GM21723 (cell line): Measurements from ENCODE around the gene SHBG.

Source experiments
- ATAC-seq: cut with Tn5 transposase; IDR thresholded peaks from one replicate; pipeline ENCODE4 v1.9.1; 2021; ENCODE audit warnings: mild to moderate bottlenecking, moderate library complexity; ENCODE audit not compliant: unreplicated experiment

Gene SHBG

GRCh38 chr17:7646457-7646856 lies 16.5 kb downstream of the SHBG start:
- ATAC-seq, result no peak

GRCh38 chr17:7647018-7647417 lies 17.1 kb downstream of the SHBG start:
- ATAC-seq, result no peak

GRCh38 chr17:7650509-7651096 lies 20.7 kb downstream of the SHBG start, which contains the start of gene ATP1B2:
ATP1B2 (plus strand) TSS chr17:7650926; CDS start chr17:7651519, 593 bp downstream.
- no peak for ATAC-seq

GRCh38 chr17:7651097-7651664 lies 21.2 kb downstream of the SHBG start:
- no peak for ATAC-seq

GRCh38 chr17:7651665-7652387 lies 21.9 kb downstream of the SHBG start:
- no peak for ATAC-seq

GRCh38 chr17:7652388-7653356 lies 22.7 kb downstream of the SHBG start:
- ATAC-seq, result no peak

- ATAC-seq, result no peak
Measured at GRCh38 chr17:7654832-7655540, 25.1 kb downstream of the SHBG start.

GRCh38 chr17:7655541-7655840 lies 25.6 kb downstream of the SHBG start:
- no peak for ATAC-seq

GRCh38 chr17:7656958-7657609 lies 27.1 kb downstream of the SHBG start:
- ATAC-seq, result no peak

GRCh38 chr17:7667656-7668406 lies 37.9 kb downstream of the SHBG start:
- ATAC-seq, result no peak

GRCh38 chr17:7668482-7668881 lies 38.5 kb downstream of the SHBG start:
- no peak for ATAC-seq

- no peak for ATAC-seq
Measured at GRCh38 chr17:7673239-7673638, 43.3 kb downstream of the SHBG start.

GRCh38 chr17:7674934-7675333 lies 45.0 kb downstream of the SHBG start:
- no peak for ATAC-seq

GRCh38 chr17:7676533-7676932 lies 46.6 kb downstream of the SHBG start:
- no peak for ATAC-seq

GRCh38 chr17:7677388-7678067 lies 47.6 kb downstream of the SHBG start:
- ATAC-seq, result no peak
